GM18526 (cell line): ENCODE data around the gene MANSC4.

Experiments used
- POLR2A ChIP-seq: IDR thresholded peaks from 3 replicates; pipeline ENCODE4 v1.6.1; 2011; ENCODE audit not compliant: insufficient read length; ENCODE audit errors: extremely low read depth

Gene MANSC4

GRCh38 chr12:27779920-27780611 lies at the start of gene MANSC4, which contains the start of gene KLHL42:
TSS of gene MANSC4 (minus strand) at chr12:27780236. CDS start at chr12:27771276, 8,960 bp downstream.
TSS of gene KLHL42 (plus strand) at chr12:27780233. CDS start at chr12:27780331, 98 bp downstream.
- peak; percentile 25 for TF ChIP-seq POLR2A

- no peak for TF ChIP-seq POLR2A
Measured at GRCh38 chr12:27828196-27828595, 48.2 kb upstream of the MANSC4 start.

GRCh38 chr12:27826076-27826475 lies 46.0 kb upstream of the MANSC4 start:
- no peak for TF ChIP-seq POLR2A

- TF ChIP-seq POLR2A, result no peak
Measured at GRCh38 chr12:27824126-27824842, 44.2 kb upstream of the MANSC4 start.

GRCh38 chr12:27823038-27823437 lies 43.0 kb upstream of the MANSC4 start:
- no peak for TF ChIP-seq POLR2A

GRCh38 chr12:27822076-27822712 lies 42.2 kb upstream of the MANSC4 start:
- TF ChIP-seq POLR2A, result no peak

- no peak for TF ChIP-seq POLR2A
Measured at GRCh38 chr12:27821259-27821973, 41.4 kb upstream of the MANSC4 start.

- no peak for TF ChIP-seq POLR2A
Measured at GRCh38 chr12:27820564-27820963, 40.5 kb upstream of the MANSC4 start.

- no peak for TF ChIP-seq POLR2A
Measured at GRCh38 chr12:27818401-27818918, 38.4 kb upstream of the MANSC4 start.

GRCh38 chr12:27817766-27818165 lies 37.7 kb upstream of the MANSC4 start:
- no peak for TF ChIP-seq POLR2A

- TF ChIP-seq POLR2A, result no peak
Measured at GRCh38 chr12:27814851-27815591, 35.0 kb upstream of the MANSC4 start.

GRCh38 chr12:27814411-27814810 lies 34.4 kb upstream of the MANSC4 start:
- TF ChIP-seq POLR2A, result no peak

- no peak for TF ChIP-seq POLR2A
Measured at GRCh38 chr12:27812502-27812901, 32.5 kb upstream of the MANSC4 start.

GRCh38 chr12:27810756-27811155 lies 30.7 kb upstream of the MANSC4 start:
- TF ChIP-seq POLR2A, result no peak
